Islet precursor cell (in vitro differentiated cells): Measurements from ENCODE around the gene HRCT1.
"Not testable (repeated sequence)": the region's sequence is repeated elsewhere in the genome, so short reads cannot be mapped to it uniquely, and the experiment has no call there.

ENCODE experiments used
- DNase-seq: peaks from one replicate; pipeline ENCODE4 v3.0.0-alpha.2; 2018

The HRCT1 gene

GRCh38 chr9:35919212-35920008 lies 13.4 kb downstream of the HRCT1 start:
- DNase-seq = no peak

GRCh38 chr9:35920051-35920620 lies 14.1 kb downstream of the HRCT1 start:
- no peak for DNase-seq

GRCh38 chr9:35923598-35923926 lies 17.6 kb downstream of the HRCT1 start:
- DNase-seq = no peak

- peak; percentile 68 for DNase-seq
These were observed 18.1 kb downstream of the HRCT1 start for GRCh38 chr9:35923927-35924763.

GRCh38 chr9:35928591-35929452 lies 22.8 kb downstream of the HRCT1 start:
- DNase-seq = no peak

GRCh38 chr9:35929453-35929718 lies 23.4 kb downstream of the HRCT1 start:
- DNase-seq = no peak

- DNase-seq = no peak
These were observed 24.5 kb downstream of the HRCT1 start for GRCh38 chr9:35930521-35930920.

- DNase-seq = peak; percentile 60
These were observed 25.0 kb downstream of the HRCT1 start for GRCh38 chr9:35930989-35931388.

- no peak for DNase-seq
These were observed 26.7 kb downstream of the HRCT1 start for GRCh38 chr9:35932735-35933134.

- no peak for DNase-seq
These were observed 27.6 kb downstream of the HRCT1 start for GRCh38 chr9:35933550-35934067.

GRCh38 chr9:35934069-35934468 lies 28.1 kb downstream of the HRCT1 start:
- not testable (repeated sequence) for DNase-seq

- no peak for DNase-seq
These were observed 29.3 kb downstream of the HRCT1 start for GRCh38 chr9:35935261-35935660.

GRCh38 chr9:35935755-35936509 lies 29.9 kb downstream of the HRCT1 start:
- DNase-seq = no peak

- DNase-seq = no peak
These were observed 31.2 kb downstream of the HRCT1 start for GRCh38 chr9:35937227-35937626.

GRCh38 chr9:35938474-35939356 lies 32.7 kb downstream of the HRCT1 start:
- DNase-seq = no peak

GRCh38 chr9:35939679-35940250 lies 33.8 kb downstream of the HRCT1 start:
- no peak for DNase-seq

GRCh38 chr9:35940458-35941407 lies 34.7 kb downstream of the HRCT1 start:
- no peak for DNase-seq

GRCh38 chr9:35942286-35942685 lies 36.3 kb downstream of the HRCT1 start:
- no peak for DNase-seq

- DNase-seq = no peak
These were observed 38.2 kb downstream of the HRCT1 start for GRCh38 chr9:35944173-35944572.

- no peak for DNase-seq
These were observed 38.8 kb downstream of the HRCT1 start for GRCh38 chr9:35944841-35945240.
